HG02938 (cell line): ENCODE data around the gene B4GALNT1.
"Not testable (repeated sequence)": the region's sequence is repeated elsewhere in the genome, so short reads cannot be mapped to it uniquely, and the experiment has no call there.

Experiments used
- ATAC-seq: cut with Tn5 transposase; IDR thresholded peaks from one replicate; pipeline ENCODE4 v1.9.1; 2021; ENCODE audit warnings: mild to moderate bottlenecking, moderate library complexity; ENCODE audit not compliant: unreplicated experiment

The B4GALNT1 gene

DNA sequence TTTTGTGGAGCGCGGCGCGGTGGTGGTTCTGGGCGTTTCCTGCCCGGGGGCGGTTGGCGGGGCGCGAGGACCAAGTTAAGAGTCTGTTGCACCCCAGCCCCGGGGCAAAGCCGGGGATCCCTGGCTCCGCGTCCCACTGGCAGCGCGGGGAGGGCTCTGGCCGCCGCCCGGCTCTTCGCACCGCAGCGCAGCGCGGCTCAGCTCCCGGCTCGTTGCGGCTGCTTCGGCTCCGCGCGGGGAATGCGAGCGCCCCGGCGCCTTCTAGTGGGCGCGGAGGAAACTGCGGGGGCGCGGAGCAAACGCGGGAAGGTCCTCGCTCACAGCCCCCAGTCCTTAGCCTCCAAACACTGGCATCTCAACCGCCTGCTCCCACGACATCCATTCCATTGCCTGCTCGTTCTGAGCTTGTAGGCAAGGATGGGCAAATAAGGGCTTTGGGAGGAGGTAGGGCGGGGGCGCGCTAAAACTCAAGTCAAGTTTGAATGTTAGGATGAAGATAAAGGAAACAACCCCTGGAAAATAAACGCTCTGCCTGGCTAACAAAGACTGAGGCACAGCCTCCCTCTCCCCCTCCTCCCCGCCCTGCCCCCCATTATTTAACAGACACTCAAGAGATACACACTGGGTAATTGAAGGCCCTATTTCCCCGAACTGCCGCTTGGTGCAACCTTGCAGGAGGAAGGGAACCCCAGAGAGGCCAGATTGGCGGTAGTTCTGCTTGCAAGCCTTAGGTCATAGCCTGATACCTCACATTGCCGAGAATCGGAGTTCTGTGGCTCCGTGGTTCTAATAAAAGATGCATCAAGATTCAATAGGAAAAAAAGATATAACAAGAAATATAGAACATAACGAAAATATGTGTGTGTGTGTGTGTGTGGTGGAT, at the start of gene B4GALNT1:
Gene B4GALNT1 (minus strand): TSS at position 244 of the 883 bp plus-strand sequence. CDS start 1,069 bp downstream, outside the sequence.
- no peak for ATAC-seq

DNA sequence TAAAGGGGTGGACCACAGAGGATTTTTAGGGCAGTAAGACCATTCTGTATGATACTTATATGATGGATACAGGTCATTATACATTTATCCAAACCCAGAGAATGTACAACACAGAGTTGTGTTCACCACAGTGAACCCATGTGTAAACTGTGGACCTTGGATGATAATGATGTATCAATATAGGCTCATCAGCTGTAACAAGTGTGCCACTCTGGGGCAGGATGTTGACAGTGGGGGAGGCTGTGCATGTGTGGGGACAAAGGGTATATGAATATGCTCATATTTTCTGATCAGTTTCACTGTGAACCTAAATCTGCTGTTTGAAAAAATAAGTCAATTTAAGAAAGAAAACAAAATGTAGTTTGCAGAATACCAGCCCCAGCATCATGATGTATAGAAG, 46.7 kb upstream of the B4GALNT1 start:
- no peak for ATAC-seq

- ATAC-seq = not testable (repeated sequence)
These were observed 44.9 kb upstream of the B4GALNT1 start for GRCh38 chr12:57677947-57678346.

DNA sequence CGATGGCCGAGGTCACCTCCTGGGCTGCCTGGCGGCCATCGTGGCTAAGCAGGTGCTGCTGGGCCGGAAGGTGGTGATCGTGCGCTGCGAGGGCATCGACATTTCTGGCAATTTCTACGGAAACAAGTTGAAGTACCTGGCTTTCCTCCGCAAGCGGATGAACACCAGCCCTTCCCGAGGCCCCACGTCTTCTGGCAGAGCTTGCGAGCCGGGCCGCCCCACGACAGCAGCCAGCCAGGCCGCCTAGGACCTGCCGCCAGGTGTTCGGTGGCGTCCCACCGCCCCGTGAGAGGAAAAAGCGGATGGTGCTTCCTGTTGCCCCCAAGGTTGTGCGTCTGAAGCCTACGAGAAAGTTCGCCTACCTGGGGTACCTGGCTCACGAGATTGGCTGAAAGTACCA, 41.7 kb upstream of the B4GALNT1 start:
- no peak for ATAC-seq

DNA sequence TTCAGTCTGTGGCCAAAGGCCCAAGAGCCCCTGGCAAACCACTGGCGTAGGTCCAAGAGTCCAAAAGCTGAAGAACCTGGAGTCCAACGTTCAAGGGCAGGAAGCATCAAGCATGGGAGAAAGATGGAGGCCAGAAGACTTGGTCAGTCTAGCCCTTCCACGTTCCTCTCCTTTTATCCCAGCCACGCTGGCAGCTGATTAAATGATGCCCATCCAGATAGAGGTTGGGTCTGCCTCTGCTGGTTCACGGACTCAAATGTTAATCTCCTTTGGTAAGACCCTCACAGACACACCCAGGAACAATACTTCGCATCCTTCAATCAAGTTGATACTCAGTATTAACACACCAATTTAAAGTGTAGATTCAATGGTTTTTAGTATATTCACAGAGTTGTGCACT, 39.8 kb upstream of the B4GALNT1 start:
- no peak for ATAC-seq

DNA sequence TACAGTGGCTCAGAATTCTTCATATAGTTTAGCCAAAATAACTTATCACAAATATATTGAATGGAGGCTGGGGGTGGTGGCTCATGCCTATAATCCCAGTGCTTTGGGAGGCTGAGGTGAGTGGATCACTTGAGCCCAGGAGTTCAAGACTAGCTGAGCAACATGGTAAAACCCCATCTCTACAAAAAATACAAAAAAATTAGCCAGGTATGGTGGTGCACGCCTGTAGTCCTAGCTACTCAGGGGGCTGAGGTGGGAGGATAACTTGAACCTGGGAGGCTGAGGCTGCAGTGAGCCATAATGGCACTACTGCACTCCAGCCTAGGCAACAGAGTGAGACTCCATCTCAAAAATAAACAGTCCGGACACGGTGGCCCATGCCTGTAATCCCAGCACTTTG, 38.8 kb upstream of the B4GALNT1 start:
- ATAC-seq = not testable (repeated sequence)

DNA sequence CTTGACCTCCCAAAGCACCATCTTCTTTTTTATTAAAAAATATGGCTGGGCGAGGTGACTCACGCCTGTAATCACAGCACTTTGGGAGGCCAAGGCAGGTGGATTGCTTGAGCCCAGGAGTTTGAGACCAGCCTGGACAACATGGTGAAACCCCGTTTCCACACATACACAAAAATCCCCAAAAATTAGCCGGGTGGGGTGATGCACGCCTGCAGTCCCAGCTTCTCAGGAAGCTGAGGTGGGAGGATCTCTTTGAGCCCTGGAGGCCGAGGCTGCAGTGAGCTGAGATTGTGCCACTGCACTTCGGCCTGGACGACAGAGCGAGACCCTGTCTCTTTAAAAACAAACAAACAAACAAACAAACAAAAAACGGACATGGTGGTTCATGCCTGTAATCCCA, 36.7 kb upstream of the B4GALNT1 start:
- not testable (repeated sequence) for ATAC-seq

- ATAC-seq = no peak
These were observed 33.9 kb upstream of the B4GALNT1 start for GRCh38 chr12:57666897-57667296.

DNA sequence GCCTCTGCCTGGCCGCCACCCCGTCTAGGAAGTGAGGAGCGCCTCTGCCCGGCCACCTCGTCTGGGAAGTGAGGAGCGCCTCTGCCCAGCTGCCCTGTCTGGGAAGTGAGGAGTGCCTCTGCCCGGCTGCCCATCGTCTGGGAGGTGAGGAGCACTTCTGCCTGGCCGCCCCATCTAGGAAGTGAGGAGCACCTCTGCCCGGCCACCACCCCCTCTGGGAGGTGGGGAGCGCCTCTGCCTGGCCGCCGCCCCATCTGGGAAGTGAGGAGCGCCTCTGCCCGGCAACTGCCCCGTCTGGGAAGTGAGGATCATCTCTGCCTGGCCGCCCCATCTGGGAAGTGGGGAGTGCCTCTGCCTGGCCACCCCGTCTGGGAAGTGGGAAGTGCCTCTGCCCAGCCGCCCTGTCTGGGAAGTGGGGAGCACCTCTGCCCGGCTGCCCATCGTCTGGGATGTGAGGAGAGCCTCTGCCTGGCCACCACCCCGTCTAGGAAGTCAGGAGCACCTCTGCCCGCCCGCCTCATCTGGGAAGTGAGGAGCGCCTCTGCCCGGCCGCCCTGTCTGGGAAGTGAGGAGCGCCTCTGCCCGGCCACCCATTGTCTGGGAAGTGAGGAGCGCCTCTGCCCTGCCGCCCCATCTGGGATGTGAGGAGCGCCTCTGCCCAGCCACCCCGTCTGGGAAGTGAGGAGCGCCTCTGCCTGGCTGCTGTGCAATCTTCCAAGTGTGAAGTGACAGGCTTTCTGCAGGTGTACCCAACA, 32.2 kb upstream of the B4GALNT1 start:
- not testable (repeated sequence) for ATAC-seq

GRCh38 chr12:57661376-57661775, 28.4 kb upstream of the B4GALNT1 start:
- ATAC-seq = no peak

- no peak for ATAC-seq
These were observed 25.9 kb upstream of the B4GALNT1 start for GRCh38 chr12:57658890-57659289.

DNA sequence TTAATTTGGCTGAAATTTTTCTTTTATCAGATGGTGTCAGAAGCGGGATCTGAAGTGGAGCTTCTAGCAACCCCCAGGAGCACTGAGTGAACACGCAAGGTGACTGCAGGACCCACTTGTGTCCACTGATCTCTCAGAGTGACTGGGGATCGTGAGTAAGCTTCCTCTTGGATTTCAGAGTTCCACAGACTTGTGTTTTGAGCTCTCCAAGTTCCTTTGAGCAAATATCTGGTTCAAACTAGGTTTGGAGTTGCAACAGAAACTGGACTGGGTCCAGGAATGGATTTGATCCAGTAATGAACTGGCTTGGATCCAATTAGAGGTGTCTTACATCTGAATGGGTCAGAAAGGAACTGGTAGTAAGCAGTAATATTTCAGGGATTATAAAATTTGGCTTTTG, 24.7 kb upstream of the B4GALNT1 start:
- ATAC-seq = no peak

- not testable (repeated sequence) for ATAC-seq
These were observed 23.4 kb upstream of the B4GALNT1 start for GRCh38 chr12:57656408-57656807.

GRCh38 chr12:57655541-57656240, 22.7 kb upstream of the B4GALNT1 start:
- no peak for ATAC-seq

- ATAC-seq = no peak
These were observed 21.0 kb upstream of the B4GALNT1 start for GRCh38 chr12:57654042-57654441.

DNA sequence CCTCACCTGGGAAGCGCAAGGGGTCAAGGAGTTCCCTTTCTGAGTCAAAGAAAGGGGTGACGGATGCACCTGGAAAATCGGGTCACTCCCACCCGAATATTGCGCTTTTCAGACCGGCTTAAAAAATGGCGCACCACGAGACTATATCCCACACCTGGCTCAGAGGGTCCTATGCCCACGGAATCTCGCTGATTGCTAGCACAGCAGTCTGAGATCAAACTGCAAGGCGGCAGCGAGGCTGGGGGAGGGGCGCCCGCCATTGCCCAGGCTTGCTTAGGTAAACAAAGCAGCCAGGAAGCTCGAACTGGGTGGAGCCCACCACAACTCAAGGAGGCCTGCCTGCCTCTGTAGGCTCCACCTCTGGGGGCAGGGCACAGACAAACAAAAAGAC, 13.7 kb upstream of the B4GALNT1 start:
- not testable (repeated sequence) for ATAC-seq

- ATAC-seq = not testable (repeated sequence)
These were observed 13.1 kb upstream of the B4GALNT1 start for GRCh38 chr12:57645990-57646658.

GRCh38 chr12:57641699-57642442, 8.9 kb upstream of the B4GALNT1 start:
- ATAC-seq = no peak

DNA sequence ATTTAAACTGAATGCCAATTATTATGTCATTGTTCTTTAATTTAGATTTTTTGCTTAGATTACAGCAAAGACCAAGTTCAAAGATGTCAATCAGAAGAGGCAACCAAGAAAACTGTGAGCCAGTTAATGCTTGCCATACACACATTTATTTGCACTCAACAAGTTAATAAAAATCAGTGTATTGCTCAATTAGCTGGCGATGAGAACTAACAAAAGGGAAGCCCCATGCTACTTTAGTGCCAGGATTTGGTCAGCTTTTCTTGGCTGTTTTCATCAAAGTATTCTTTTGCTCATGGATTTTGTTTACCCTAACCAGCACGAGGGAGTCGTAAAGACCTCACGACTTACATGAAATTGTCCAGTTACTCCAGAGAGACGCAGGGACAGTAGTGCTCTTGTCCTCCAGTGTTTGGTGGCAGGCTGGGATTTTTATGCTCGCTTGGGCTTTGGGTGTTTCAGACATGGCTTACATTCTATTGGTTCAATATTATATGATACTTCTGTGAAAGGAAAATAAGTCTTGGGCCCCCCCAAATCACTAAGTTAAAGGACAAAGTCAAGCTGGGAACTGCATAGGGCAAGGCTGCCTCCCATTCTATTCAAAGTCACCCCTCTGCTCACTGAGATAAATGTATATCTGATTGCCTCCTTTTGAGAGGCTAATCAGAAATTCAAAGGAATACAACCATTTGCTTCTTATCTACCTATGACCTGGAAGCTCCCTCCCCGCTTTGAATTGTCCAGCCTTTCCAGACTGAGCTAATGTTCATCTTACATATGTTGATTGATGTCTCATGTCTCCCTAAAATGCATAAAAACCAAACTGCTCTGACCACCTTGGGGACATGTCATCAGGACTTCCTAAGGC, 7.4 kb upstream of the B4GALNT1 start:
- ATAC-seq = no peak
